ENCODE measurements around the gene MYT1.

Gene MYT1

DNA sequence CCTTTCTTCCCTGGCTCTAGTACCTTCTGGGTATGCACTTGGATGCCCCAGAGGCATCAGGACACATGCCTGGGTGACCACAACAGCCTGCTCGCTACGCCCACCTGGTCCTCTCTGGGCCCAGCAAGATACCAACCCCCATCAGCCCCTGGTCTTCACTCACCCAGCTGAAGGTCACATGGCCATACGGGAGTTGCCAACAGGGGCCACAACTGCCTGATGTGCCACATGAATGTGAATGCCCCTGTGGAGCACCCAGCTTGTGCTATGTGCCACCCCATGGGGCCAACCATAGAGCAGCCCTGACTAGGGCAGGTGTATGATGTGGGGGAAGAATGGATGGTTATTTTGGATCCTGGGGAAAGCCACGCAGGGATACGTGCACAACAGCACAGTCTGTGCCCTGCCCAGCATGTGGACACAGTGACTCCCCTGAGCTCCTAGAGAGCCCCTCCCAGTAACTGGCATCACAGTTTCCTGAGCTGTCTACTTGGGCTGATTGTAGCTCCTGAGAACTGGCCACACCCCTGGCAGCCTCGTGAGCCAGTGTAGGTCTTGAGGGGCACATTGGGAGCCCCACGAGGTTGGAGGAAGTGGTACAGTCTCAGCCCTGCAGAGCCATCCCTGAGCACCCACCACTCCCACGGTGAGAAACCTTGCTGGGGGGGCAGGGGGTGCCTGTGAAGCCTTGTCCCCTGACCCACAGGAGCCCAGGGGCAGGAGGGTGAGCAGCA, 80.8 kb downstream of the MYT1 start:
- DNase-seq (ENCODE audit: low read depth) = no peak

- DNase-seq (ENCODE audit: low read depth) = no peak
Measured at GRCh38 chr20:64245746-64246595, 81.7 kb downstream of the MYT1 start.

DNA sequence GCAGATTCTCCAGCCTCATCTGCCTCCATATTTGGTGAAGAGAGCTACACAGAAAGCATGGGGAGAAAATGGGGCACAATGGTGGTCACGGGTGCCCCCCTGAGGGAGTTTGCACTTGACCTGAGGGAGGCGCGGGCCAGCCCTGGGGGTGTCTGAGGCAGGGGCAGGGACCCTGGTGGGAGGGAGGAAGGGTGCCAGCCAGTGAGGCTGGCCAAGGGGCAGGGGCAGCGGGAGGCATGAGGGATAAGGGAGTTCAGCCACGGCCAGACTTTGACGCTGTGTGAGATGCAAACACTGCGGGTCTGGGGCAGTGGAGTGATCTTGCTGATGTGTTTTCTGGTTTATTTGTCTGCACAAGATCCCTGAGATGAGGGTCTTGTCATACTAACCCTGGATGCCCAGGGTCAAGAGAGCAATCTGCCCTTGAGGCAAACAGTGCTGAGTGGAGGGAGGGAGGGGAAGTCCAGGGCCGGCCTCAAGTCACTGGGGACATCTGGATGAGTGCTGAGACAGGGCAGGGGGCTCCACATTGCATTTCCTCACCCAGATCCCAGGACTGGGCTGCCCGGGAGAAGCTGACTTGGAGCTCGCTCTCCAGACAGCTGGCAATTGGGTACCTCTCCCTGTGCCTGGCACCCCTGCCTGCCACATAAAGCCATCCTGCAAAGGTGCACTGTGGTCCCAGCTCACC, 82.5 kb downstream of the MYT1 start:
- DNase-seq (ENCODE audit: low read depth) = no peak

DNA sequence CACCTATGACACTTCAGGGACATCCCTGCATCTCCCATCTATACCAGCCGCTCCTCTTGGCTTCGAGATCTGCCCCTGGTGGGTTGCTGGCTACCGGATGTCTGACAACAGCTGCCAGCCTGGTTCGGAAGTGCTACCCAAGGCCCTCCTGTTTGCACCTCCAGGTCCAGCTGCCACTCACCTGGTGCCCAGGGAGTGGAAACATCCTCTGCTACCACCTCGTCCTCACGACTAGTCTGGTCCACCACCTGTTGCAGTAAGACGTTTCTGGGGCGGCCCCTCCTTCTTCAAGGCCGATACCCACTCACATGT, 83.0 kb downstream of the MYT1 start:
- no peak for DNase-seq (ENCODE audit: low read depth)

GRCh38 chr20:64247970-64248841, 84.0 kb downstream of the MYT1 start:
- no peak for DNase-seq (ENCODE audit: low read depth)

DNA sequence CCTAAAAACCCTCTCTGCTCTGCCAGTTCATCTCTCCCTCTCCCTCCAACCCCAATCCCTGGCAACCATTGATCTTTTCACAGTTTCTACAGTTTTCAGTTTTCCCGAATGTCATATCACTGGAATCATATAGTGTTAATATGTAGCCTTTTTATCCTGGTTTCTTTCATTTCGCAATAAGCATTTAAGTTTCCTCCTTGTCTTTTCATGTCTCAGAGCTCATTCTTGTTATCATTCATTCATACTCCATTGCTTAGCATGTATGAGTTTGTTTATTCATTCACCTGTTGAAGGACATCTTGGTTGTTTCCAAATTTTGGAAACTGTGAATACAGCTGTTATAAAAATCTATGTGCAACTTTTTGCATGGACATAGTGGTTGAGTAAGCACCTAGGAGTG, 85.8 kb downstream of the MYT1 start:
- no peak for DNase-seq (ENCODE audit: low read depth)

DNA sequence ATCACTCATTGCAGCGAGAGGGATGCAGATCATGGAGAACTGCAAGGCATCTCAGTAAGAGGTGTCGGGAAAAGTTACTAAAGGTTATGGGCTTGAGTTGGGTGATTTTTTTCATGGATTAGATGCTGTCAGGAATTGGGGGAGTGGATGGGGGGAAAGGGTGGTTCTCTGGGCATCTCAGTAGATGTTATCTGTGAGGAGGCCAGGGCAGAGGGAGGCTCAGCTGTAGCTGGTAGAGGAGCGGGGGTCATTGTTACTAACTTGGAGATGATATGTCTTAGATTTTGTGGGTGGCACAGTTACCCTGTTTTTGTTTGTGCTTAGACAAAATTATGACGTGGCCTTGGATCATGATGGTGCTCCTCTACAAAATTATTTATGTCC, 88.7 kb downstream of the MYT1 start:
- no peak for DNase-seq (ENCODE audit: low read depth)

DNA sequence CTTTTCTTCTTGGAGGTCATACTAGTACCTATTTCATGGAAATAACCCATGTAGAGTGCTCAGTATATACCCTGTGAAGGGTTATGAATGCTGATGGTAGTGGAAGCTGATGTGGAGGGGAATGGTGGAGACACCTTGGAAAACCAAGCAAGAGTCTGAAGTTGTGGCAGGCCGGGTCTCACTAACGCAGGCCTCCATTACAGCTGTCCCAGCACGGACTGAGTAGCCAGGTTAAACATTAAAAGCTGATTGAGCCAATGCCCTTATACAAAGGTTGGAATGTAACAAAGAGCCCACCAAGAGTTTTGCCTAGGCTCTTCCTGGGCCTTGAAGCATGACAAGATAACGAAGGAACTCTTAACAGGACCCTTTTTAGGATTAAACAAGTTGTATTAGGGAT, 89.2 kb downstream of the MYT1 start:
- no peak for DNase-seq (ENCODE audit: low read depth)

- DNase-seq (ENCODE audit: low read depth) = no peak
Measured at GRCh38 chr20:64254156-64254555, 89.9 kb downstream of the MYT1 start.

GRCh38 chr20:64254571-64255360, 90.5 kb downstream of the MYT1 start:
- DNase-seq (ENCODE audit: low read depth) = no peak

- peak; percentile 73 for DNase-seq (ENCODE audit: low read depth)
Measured at GRCh38 chr20:64255361-64256281, 91.4 kb downstream of the MYT1 start, which contains the start of gene PCMTD2. Gene PCMTD2 (plus strand): TSS chr20:64255748. CDS start chr20:64259966, 4,218 bp downstream.

DNA sequence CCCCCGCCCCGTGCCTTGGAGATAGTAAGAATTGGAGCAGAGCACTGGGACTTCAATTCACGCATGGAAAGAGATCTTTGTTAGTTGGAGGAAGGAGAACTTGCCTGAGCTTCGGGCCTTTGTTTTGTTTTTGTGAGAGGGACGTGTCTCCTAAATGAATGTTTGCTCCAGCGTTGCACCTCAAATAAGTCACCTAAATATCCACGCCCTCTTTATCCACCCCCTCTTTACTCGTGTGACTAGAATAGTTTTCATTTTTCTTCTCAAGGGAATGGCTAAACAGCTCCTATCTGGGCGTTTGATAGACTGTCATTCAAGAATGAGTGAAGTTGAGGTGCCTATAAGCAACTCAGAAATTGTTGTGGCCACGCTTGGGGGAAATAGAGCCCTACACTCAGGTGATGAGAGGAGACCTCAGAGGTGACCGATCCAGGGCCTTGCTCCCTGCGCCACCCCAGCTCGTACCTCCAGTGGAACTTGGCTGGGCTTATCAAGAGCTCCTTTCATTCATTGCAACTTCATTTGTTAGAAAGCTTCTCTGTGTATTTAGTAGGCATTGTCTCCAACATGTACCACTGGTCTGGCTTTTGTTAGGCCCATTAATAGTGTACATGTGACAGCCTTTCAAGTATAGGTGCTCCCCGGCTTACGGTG, 92.2 kb downstream of the MYT1 start:
- DNase-seq (ENCODE audit: low read depth) = no peak

GRCh38 chr20:64257107-64257757, 93.0 kb downstream of the MYT1 start:
- no peak for DNase-seq (ENCODE audit: low read depth)

DNA sequence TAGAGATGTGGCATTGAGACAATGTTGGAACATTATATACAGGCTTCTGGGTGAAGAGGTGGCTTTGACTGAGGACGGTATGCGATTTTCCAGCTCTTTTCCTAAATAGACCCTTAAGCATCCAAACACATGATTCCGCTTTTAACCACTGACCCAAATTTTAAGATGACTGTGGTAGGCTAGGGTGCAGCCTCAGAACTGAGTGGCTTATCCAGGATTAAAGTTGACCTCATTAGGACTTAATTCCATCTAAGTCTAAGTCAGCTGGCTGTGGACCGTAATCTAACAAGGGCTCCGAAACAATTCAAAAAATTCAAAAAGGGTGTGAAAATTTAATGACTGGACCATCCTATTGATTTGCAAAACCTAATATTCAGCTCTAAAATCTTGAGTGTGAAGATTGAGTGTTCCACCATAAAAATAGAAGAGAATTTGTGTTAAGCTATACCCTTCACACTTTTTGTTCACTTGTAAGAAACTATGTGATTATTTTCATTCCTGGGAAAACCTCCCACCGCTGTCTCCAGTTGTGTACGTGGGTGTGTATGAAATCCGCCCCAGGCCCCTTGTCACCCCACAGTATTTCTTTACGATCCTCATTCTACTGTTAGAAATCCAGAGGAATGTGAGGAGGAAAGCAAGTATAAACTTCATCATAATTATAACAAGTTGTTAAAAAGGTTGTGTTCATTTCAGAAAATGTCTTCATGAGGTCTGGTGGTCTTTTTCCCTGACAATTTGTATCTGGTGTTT, 94.0 kb downstream of the MYT1 start:
- no peak for DNase-seq (ENCODE audit: low read depth)

GRCh38 chr20:64260239-64260638, 96.0 kb downstream of the MYT1 start:
- DNase-seq (ENCODE audit: low read depth) = no peak

- no peak for DNase-seq (ENCODE audit: low read depth)
Measured at GRCh38 chr20:64261138-64261537, 96.9 kb downstream of the MYT1 start.

GRCh38 chr20:64264091-64264490, 99.8 kb downstream of the MYT1 start:
- DNase-seq (ENCODE audit: low read depth) = no peak

DNA sequence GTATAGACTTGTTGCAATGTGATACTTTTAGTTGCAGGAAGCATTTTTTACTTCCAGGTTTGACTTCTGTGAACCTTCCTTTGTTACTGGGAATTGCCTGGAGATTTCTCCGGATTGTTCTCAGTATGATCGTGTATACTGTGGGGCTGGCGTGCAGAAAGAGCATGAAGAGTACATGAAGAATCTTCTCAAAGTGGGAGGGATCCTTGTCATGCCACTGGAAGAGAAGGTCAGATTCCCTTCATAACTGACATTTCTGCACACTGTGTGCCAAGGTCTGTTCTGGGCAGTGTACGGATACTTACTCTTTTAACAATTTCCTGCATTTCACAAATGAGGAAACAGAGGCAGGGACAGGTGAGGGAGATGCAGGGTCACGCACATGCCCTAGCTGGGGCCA, 100.9 kb downstream of the MYT1 start:
- DNase-seq (ENCODE audit: low read depth) = no peak

All from T follicular helper cell (primary cell).